Keratinocyte (primary cell): Measurements from ENCODE around the gene SLC26A4. TPM values are rescaled to one million over a fixed set of nuclear protein-coding genes. Genes with fewer than 3 reads are reported as not detected.

Experiments used
- DNase-seq: peaks from one replicate; pipeline ENCODE4 v3.0.0-alpha.2; 2011; ENCODE audit warnings: low read depth, missing footprints, low spot score
- FAIRE-seq: peaks from 2 replicates; lab custom pipeline; 2011; peaks lifted over from hg19 to GRCh38; lab: Jason Lieb, UNC
- H2AFZ ChIP-seq: 2 replicates; pipeline ENCODE4 v1.6.0; 2012; ENCODE audit warnings: low read length, control low read depth, inconsistent platforms; ENCODE audit not compliant: control insufficient read depth
- H3K27ac ChIP-seq: 2 replicates; pipeline ENCODE4 v1.5.1; 2011; ENCODE audit warnings: low read length; ENCODE audit not compliant: control insufficient read depth, insufficient read depth
- H3K27me3 ChIP-seq: 3 replicates; pipeline ENCODE4 v1.6.0; 2011; ENCODE audit warnings: low read length; ENCODE audit not compliant: control insufficient read depth, insufficient read depth; ENCODE audit errors: extremely low read depth
- H3K36me3 ChIP-seq, 2 experiments: 2 replicates in 1 of 2; 3 replicates in 1 of 2; pipeline ENCODE4 v1.5.1; 2011; ENCODE audit warnings: low read length in 2 of 2, mild to moderate bottlenecking in 1 of 2; ENCODE audit not compliant: control insufficient read depth in 2 of 2, insufficient read depth in 2 of 2; ENCODE audit errors: extremely low read depth in 1 of 2
- H3K4me1 ChIP-seq: 3 replicates; pipeline ENCODE4 v1.5.1; 2011; ENCODE audit warnings: low read length; ENCODE audit not compliant: control insufficient read depth, insufficient read depth; ENCODE audit errors: extremely low read depth
- H3K4me2 ChIP-seq: 3 replicates; pipeline ENCODE4 v1.6.0; 2011; ENCODE audit warnings: low read depth, low read length; ENCODE audit not compliant: control insufficient read depth, insufficient read depth; ENCODE audit errors: extremely low read depth
- H3K4me3 ChIP-seq, 3 experiments: fragments of 200-600 bp in 1 of 3; sonication (generic) in 1 of 3; 2 replicates in 2 of 3; 3 replicates in 1 of 3; pipeline ENCODE4 v1.5.1; 2011 to 2016; ENCODE audit warnings: low read length in 3 of 3, mild to moderate bottlenecking in 3 of 3, control low read depth in 2 of 3, inconsistent platforms in 1 of 3, low read depth in 1 of 3, mixed read lengths in 1 of 3, mixed run types in 1 of 3, moderate library complexity in 1 of 3; ENCODE audit not compliant: control insufficient read depth in 2 of 3, insufficient read depth in 2 of 3; ENCODE audit errors: extremely low read depth in 1 of 3
- H3K79me2 ChIP-seq: 2 replicates; pipeline ENCODE4 v1.6.0; 2012; ENCODE audit warnings: low read length; ENCODE audit not compliant: control insufficient read depth, insufficient read depth
- H3K9ac ChIP-seq: 3 replicates; pipeline ENCODE4 v1.6.0; 2011; ENCODE audit warnings: low read length; ENCODE audit not compliant: control insufficient read depth, insufficient read depth; ENCODE audit errors: extremely low read depth
- H3K9me1 ChIP-seq: 3 replicates; pipeline ENCODE4 v1.6.0; 2011; ENCODE audit warnings: low read length; ENCODE audit not compliant: control insufficient read depth, insufficient read depth; ENCODE audit errors: extremely low read depth
- H3K9me3 ChIP-seq: 2 replicates; pipeline ENCODE4 v1.5.1; 2012; ENCODE audit warnings: low read depth, low read length; ENCODE audit not compliant: control insufficient read depth
- H4K20me1 ChIP-seq: 3 replicates; pipeline ENCODE4 v1.6.0; 2011; ENCODE audit warnings: low read length; ENCODE audit not compliant: control insufficient read depth, insufficient read depth; ENCODE audit errors: extremely low read depth
- CTCF ChIP-seq, 3 experiments: IDR thresholded peaks in 1 of 3; conservative IDR thresholded peaks in 1 of 3; optimal IDR thresholded peaks in 1 of 3; 2 replicates in 2 of 3; 3 replicates in 1 of 3; pipeline versions ENCODE3 to v1.5.1; 2011; ENCODE audit warnings: low read length in 3 of 3, mild to moderate bottlenecking in 3 of 3, moderate library complexity in 2 of 3, control low read depth in 1 of 3, inconsistent platforms in 1 of 3; ENCODE audit not compliant: insufficient read depth in 2 of 3; ENCODE audit errors: extremely low read depth in 1 of 3
- EZH2 ChIP-seq: IDR thresholded peaks from one replicate; pipeline ENCODE4 v1.6.1; 2012; ENCODE audit warnings: inconsistent platforms, mild to moderate bottlenecking, low read length, moderate library complexity
- dilution Hi-C: fragments of 300-500 bp; cut with MboI; formaldehyde crosslinking; loops from one replicate; pipeline ENCODE4 v1.7.0; 2020; ENCODE audit warnings: low sequenced_read_pairs; ENCODE audit not compliant: extremely low pct_ligation_motif_present
- polyA plus RNA-seq, 5 experiments: library from polyadenylated mRNA; depleted of rRNA in 3 of 5; stranded (reverse) in 3 of 5; stranded (forward) in 1 of 5; unstranded in 1 of 5; fragments of >200 nt; gene quantifications; 1 replicate in 1 of 5; 2 replicates in 3 of 5; 3 replicates in 1 of 5; pipeline versions ENCODE4 v1.2.1 to v1.2.3, GENCODE V29; 2011 to 2012; ENCODE audit warnings: missing spikeins in 2 of 5, low read depth in 1 of 5, low replicate concordance in 1 of 5

Gene SLC26A4
- polyA plus RNA-seq, 1 donor (not counting 4 experiments of a cell fraction or from before 2014, with no cell fraction given) = 0.26 TPM

GRCh38 chr7:107644309-107644974 lies 16.2 kb upstream of the SLC26A4 start:
- DNase-seq = no peak
- TF ChIP-seq CTCF (optimal IDR thresholded peaks at IDR 0.05 in 1 of 3, IDR thresholded peaks at IDR 0.05 in 1 of 3, conservative IDR thresholded peaks at IDR 0.05 in 1 of 3; ENCODE audit: extremely low read depth in 1 of 3, insufficient read depth in 2 of 3, low read length in 3 of 3) (no peak), EZH2 (no peak)
- Histone ChIP-seq H3K27me3 (no peaks in the 10 kb centered on the region), H3K9ac (no peak overlapping the region), H3K27ac (no peak overlapping the region), H2AFZ (no peak overlapping the region), H3K4me1 (no peaks in the 10 kb centered on the region), H3K36me3 (no peaks in the 10 kb centered on the region), H4K20me1 (no peaks in the 10 kb centered on the region), H3K9me1 (no peaks in the 10 kb centered on the region), H3K4me2 (no peak overlapping the region), H3K4me3 (no peak overlapping the region), H3K9me3 (no peaks in the 10 kb centered on the region), H3K79me2 (no peaks in the 10 kb centered on the region)
- dilution Hi-C loops = no loop called here
- FAIRE-seq = no peak

GRCh38 chr7:107652642-107653041 lies 8.0 kb upstream of the SLC26A4 start:
- Histone ChIP-seq H2AFZ (no peak overlapping the region), H4K20me1 (no peaks in the 10 kb centered on the region), H3K27ac (no peak overlapping the region), H3K4me2 (no peak overlapping the region), H3K9me1 (no peaks in the 10 kb centered on the region), H3K79me2 (no peaks in the 10 kb centered on the region), H3K9ac (no peak overlapping the region), H3K4me1 (no peaks in the 10 kb centered on the region), H3K27me3 (no peaks in the 10 kb centered on the region), H3K9me3 (no peaks in the 10 kb centered on the region), H3K36me3 (no peaks in the 10 kb centered on the region), H3K4me3 (no peak overlapping the region)
- no peak for TF ChIP-seq EZH2
- no peak for TF ChIP-seq CTCF (optimal IDR thresholded peaks at IDR 0.05 in 1 of 3, IDR thresholded peaks at IDR 0.05 in 1 of 3, conservative IDR thresholded peaks at IDR 0.05 in 1 of 3; ENCODE audit: extremely low read depth in 1 of 3, insufficient read depth in 2 of 3, low read length in 3 of 3)
- dilution Hi-C loops = no loop called here
- no peak for FAIRE-seq
- no peak for DNase-seq
